EH (cell line): ENCODE results near the gene SLC25A10.
"Not testable (repeated sequence)": the region's sequence is repeated elsewhere in the genome, so short reads cannot be mapped to it uniquely, and the experiment has no call there.

Experiments used
- DNase-seq: peaks from one replicate; pipeline ENCODE4 v3.0.0-alpha.2; 2015; ENCODE audit warnings: low read depth

SLC25A10 gene

DNA sequence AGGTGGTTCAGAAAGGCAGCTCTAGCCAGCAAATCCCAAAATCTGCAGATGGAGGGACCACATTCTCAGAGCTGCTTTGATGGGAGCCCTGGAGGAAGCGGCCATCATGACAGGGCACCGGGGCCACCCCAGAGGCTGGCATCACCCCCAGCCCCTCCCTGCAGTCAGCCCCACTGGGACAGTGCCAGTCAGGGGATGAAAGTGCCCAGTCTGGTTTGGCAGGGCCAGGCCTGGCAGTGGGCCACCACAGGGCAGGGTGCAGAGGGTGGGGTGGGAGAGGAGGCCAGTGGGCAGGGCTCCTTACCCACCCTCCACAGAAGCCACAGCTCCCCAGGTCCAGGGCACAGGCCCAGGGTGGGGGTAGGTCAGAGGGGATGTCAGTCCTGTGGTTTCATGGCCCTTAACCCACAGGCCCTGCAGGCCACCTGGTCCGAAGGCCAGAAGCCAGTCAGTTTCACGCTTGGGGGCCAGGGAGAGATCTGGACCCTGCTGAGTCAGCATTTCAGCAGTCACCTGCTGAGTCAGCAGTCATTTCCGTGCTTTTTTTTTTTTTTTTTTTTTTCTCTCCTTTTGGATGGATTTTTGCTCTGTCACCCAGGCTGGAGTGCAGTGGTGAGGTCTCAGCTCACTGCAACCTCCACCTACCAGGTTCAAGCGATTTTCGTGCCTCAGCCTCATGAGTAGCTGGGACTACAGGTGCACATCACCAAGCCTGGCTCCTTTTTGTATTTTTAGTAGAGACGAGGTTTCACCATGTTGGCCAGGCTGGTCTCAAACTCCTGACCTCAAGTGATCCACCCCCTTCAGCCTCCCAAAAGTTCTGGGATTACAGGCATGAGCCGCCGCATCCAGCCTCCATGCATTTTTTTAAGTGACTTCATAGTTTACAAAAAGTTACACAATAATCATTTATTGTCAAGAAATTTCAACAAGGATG lies 10.4 kb downstream of the SLC25A10 start:
- no peak for DNase-seq

DNA sequence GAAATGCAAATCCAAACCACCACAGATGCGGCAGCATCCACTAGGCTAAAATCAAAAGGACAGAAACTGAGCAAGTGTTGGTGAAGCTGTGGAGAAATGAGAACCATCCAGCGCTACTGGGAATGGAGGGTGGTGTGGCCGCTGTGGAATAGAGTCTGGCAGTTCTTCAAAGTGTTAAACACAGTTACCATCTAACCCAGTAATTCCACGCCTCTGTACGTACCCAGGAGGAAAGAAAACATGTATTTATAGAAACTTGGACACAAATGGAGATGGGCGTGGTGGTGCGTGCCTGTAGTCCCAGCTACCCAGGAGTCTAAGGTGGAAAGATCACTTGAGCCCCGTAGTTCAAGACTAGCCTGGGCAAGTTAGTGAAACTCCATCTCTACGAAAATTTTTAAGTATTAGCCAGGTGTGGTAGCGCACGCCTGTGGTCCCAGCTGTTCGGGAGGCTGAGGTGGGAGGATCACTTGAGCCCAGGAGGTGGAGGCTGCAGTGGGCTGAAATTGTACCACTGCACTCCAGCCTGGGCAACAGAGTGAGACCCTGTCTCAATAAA lies 11.6 kb downstream of the SLC25A10 start:
- DNase-seq, result peak; percentile 7

DNA sequence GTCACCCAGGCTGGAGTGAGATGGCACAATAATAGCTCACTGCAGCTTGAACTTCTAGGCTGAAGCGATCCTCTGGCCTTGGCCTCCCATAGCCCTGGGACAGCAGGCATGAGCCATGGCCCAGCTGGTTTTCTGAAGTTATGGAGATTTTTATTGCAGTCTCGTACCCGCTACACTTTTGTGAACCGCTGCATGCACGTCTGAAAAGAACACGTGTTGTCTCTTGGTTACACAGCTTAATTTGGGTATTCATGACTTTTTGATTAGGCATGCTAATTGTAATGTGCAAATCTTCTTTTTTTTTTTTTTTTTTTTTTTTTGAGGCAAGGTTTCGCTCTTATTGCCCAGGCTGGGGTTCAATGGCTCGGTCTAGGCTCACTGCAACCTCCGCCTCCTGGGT lies 13.4 kb downstream of the SLC25A10 start:
- DNase-seq, result no peak

DNA sequence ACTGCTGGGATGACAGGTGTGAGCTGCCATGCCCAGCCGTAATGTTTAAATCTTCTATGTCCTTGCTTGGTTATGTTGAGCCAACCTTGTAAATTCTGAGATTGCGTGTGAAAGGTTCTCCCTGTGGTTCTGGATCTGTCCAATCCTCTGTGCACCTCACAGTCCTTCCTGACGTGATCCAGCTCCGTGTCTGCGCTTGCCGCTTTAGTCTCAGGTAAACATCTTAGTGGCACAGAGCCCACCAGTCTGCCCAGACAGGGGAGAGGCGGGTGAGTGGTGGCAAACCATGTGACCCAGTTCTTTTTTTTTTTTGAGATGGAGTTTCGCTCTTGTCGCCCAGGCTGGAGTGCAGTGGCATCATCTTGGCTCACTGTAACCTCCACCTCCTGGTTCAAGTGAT lies 13.9 kb downstream of the SLC25A10 start:
- DNase-seq, result no peak

DNA sequence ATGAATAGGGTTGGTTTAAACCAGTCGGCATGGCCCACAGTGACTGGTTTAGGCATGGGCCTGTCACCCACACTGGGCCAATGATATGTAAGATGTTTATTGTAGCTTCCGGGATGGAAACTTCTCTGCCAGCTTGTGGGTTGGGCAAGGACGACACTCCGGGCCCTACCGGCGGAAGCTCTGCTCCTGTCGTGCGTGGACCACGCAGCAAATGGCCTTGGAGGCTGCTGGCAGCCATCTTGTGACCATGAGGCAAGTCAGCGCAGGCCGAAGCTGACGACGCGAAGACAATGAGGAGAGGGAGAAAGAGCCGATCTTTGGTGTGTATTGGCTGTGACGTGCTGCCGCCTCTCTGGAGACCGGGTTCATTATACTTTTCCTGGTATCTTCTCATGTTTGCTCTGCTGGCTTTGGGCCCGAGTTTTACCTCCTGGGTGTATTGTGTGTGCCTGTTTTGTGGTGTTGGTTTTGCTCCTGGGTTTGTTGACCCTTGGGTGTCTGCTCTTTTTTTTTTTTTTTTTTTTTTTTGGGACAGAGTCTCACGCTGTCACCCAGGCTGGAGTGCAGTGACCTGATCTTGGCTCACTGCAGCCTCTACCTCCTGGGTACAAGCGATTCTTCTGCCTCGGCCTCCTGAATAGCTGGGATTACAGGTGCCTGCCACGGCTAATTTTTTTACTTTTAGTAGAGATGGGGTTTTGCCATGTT lies 15.4 kb downstream of the SLC25A10 start:
- DNase-seq, result no peak

DNA sequence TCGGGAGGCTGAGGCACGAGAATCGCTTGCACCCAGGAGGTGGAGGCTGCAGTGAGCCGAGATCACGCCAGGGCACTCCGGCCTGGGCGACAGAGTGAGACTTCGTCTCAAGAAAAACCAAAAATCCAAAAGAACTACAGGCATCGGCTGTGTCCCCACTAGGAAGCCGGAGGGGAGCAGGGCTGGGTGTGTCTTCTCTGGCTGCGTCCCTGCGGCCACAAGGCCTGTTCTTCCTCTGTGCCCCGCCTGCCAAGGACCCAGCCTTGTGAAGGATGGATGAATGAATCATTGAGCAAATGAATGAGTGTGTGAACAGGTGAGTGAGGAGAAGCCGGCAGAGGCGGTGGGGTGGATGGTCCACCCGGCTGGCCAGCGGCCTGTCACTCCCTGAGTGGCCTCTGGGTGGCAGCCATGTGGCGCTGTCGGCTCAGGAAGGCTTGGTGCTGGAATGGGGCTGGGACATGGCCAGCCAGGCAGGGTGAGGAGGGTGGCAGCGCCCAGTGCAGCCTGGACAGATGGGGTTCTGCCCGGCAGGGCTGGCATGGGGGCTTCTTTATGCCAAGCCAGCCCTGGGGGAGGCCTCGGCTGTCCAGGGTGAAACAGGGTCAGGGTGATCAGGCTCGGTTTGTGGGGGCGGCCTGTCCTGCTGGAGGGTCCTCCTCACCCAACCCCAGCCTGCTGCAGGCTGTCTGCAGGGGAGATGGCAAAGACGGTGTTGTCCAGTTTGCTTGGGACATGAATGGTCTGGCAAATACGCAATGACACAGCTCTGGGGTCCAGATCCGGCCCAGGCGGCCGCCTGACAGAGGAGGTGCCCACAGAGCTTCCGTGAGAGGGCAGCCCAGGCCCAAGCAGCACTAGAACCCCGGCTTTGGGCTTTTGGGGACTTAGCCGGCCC lies 21.7 kb downstream of the SLC25A10 start:
- peak; percentile 78 for DNase-seq

DNA sequence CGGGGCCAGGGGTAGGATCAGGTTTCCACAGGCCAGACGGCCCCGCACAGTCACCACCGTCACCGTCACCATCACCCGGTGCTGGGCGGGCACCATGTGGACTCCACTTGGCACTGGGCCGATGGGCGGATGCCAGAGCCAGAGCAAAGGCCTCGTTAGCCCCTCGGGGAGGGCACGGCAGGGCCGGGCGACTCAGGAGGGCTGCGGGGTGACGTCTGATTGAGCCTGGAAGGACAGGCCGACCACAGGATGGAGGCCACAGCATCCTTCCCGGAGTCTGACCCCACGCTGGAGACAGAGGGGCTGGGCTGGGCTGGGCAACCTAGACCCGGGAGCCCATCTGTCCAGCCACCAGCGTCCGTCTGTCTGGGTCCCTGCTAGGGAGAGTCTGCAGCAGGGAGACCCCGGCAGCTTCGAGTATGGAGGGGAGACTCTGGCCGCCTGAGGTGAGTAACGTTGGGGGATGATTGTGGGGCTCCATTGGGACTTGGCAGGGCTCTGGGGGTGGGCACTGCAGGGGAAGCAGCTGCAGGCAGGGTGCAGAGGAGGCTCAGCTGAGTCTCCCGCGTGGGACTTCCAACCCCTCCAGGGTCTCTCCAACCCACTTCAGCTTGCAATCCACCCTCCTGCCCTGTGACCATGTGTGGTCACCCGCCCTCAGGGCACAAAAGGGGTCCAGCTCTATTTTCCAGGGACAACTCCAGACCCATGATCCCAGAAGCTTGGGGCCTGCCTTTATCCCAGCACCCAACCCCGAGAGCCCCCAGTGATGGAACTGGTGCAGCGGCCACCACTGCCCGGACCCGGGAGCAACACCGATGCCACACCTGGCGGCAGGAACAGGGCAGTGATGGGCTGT lies 22.6 kb downstream of the SLC25A10 start:
- DNase-seq, result no peak

DNA sequence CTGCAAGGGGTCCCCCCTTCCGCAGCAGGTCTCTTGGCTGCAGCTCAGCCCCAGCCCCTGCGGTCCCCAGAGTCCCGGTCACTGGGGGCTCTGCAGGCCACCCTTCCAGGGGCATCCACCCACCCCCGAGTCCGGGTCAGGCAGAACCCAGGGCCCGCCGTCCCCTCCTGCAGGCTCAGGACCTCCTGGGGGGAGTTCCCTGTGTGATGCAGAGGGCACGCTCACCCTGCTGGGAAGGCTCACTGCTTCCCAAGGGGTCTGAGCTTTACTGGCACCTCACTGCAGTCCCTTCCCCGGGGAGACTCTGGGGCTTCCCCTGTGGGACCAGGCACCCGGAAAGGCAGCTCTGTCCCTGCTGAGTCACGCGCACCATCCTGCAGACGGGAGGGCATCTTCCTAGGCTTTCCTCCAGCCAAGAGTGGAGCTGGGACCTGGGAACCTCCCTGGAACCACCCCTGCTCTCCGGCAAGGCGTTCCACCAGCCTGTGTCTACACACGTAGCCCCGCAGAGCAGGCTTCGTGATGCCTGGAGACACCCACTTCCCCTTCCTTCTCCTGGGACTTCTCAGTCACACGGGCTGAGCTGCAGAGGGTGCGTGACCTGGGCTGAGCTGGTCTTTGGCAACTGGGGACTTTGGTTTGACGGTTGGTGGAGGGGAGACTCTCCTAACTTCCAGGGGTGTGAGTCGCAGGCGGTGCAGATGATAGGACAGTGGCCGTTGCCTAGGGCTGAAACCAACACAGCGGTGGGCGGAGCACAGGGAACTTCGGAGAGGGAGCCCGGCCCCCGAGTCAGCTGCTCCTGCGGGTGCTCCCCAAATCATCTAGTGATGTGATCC lies 23.4 kb downstream of the SLC25A10 start:
- DNase-seq, result peak; percentile 50

DNA sequence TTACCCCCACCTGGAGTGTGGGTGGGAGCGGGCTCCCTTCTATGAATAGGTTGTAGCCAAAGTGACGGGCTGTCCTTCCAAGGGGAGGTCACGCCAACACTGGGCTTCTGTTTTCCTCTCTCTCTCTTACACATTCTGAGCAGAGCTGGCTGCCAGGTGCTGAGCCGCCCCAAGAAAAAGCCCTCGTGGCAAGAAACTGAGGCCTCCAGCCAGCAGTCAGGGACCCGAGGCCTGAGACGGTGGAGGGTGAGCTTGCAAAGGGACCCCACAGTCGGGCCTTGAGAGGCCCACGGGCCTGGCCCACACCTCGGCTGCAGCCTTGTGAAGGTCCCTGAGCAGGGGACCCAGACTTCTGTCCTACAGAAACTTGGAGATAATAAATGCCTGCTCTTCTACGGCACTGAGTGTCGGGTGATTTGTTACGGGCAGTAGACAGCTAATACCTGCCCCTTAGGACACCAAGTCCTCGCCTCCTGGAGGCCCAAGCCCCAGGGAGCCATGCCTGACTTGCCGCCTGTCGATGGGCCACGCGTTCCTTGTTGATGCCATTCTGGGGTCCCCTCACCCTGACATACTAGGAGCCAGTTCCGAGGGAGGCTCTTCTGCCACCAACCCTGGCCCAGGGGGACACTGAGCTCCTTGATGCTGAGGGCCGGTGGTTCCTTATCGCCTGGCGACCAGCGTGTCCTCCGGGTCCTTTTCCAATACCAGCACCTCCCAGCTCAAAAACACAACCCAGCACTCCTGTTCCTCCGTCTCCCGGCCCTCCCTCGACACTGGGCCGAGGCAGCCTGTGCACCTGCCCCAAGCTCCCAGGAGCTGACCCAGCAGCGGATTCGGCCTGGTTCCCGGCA lies 26.1 kb downstream of the SLC25A10 start:
- no peak for DNase-seq

DNA sequence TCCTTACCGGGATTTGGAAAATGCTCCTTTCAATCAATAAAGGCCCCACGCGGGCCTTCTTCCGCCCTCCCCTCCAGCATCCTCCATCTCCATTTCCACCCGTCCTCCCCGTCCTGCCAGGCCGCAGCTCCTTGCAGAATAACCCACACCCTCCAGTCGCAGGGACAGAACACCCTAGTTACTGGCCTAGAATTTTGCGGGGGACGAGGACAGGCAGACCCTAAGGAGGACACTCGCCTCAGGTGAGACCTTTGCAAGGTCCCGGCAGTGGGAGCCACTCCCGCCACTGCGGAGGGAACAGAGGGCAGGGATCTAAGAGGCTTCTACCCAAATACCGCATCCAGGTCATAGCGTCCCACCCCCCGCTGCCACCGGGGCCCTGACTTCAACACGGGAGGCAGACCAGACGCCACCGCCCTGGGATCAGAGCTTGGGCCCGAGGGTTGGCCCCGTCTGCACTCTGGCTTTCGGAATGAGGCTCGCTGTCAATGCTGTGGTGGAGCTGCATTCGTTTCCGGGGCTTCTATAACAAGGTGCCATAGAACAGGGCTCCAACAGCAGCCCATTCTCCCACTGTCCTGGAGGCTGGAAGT lies 26.8 kb downstream of the SLC25A10 start:
- no peak for DNase-seq

DNA sequence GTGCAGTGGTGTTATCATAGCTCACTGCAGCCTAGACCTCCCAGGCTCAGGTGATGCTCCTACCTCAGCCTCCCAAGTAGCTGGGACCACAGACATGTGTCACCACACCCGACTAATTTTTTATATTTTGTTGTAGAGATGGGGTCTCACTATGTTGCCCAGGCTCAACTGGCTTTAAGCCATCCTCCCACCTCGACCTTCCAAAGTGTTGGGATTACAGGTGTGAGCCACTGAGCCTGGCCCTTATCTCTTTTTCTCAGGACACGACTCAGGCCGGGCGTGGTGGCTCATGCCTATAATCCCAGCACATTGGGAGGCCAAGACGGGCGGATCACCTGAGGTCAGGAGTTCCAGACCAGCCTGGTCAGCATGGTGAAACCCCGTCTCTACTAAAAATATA lies 27.5 kb downstream of the SLC25A10 start:
- DNase-seq, result not testable (repeated sequence)

DNA sequence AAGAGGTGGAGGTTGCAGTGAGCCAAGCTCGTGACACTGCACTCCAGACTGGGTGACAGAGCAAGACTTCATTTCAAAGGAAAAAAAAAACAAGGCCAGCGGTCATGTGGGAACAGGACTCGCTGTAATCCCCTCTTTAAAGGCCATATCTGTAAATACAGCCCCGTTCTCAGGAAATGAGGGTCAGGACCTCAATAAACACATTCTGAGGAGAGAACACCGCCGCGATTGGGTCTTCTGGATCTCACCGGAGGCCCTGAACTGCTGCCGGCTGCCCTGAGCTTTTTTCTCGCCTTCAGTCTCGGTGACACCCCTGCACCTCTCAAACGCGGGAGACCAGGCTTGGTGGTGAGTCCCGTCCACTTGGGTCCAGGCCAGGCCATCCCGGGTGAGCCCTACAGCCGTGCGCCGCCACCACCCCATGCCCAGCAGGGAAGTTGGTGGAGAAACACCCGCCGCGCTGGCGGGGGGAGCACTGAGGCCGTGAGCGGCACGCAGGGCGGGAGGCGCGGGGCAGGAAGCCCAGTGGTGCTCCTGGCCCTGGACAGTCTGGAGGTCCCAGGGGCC lies 28.4 kb downstream of the SLC25A10 start:
- DNase-seq, result no peak

DNA sequence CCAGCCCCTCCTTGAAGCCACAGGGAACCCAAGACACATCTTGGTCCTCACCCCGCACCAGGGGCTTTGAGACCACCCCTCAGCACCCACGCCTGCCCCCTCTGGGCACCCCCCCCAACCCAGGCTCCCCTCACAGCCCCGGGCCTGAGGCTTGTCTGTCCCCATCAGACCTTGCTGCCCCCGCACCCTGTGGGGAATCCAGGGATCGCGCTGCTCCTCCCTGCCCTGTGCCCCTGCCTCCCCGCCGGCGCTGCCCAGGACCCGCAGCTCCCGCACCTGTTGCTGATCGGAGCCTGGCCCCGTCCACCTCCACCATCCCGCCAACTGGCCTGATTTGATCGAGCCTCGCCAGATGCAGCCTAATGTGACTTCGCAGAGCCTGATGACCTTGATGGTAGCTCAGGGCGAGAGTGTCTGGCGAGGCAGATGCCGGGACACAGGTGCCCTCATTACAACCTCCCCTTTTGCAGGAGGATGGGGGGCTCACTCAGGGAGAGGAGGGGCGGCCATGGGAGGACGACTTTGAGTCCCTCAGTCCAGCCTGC lies 29.0 kb downstream of the SLC25A10 start:
- DNase-seq, result no peak

DNA sequence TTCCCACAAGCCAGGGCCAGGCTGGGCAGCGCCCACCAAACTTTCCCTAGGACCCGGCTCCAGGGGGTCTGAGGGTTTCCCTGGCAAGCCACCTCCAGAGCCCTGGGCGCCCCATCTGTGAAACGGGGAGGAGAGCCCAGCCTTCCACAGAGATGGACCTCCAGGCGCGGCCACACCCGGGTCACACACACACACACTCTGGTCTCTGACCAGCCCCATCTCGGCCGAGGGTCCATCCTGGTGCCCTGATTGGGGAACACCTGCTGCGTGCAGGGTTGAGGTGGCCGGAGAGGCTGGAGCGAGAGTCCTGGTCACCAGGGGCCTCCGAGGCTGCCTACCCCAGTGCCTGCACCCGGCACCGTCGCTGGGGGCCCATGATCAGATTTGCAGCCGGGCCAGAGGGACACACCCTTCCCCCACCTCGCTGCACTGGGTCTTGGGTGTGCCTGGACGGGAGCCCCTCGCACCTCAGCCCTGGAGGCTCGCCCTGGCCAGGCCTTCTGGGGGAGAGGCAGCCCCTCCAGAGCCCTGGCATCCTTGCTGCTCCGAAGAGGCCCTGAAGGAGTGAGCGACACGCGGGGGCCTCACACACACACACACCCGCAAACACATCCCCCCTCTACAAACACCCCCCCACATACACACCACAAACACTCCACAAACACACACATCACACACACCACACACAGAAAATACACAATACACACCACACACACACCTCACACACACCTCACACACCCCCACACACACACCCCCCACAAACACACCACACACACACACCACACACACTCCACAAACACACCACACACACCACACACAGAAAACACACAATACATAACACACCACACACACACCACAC lies 29.7 kb downstream of the SLC25A10 start:
- DNase-seq, result no peak
